HG02763 (cell line): ENCODE data around the gene CADM1.

Source experiments
- ATAC-seq: cut with Tn5 transposase; IDR thresholded peaks from one replicate; pipeline ENCODE4 v1.9.1; 2021; ENCODE audit warnings: mild to moderate bottlenecking, moderate library complexity; ENCODE audit not compliant: unreplicated experiment

Gene CADM1

GRCh38 chr11:115290479-115290878, 213.7 kb downstream of the CADM1 start:
- ATAC-seq, result no peak

GRCh38 chr11:115287266-115287665, 216.9 kb downstream of the CADM1 start:
- ATAC-seq, result no peak

GRCh38 chr11:115286614-115287013, 217.6 kb downstream of the CADM1 start:
- no peak for ATAC-seq

- ATAC-seq, result no peak
Observed at GRCh38 chr11:115284773-115285172, 219.4 kb downstream of the CADM1 start.

GRCh38 chr11:115282923-115283322, 221.3 kb downstream of the CADM1 start:
- no peak for ATAC-seq

- no peak for ATAC-seq
Observed at GRCh38 chr11:115280775-115281174, 223.4 kb downstream of the CADM1 start.

- ATAC-seq, result no peak
Observed at GRCh38 chr11:115279813-115280761, 224.1 kb downstream of the CADM1 start.

GRCh38 chr11:115276799-115277198, 227.4 kb downstream of the CADM1 start:
- ATAC-seq, result no peak

GRCh38 chr11:115276191-115276590, 228.0 kb downstream of the CADM1 start:
- no peak for ATAC-seq

- no peak for ATAC-seq
Observed at GRCh38 chr11:115275045-115275444, 229.2 kb downstream of the CADM1 start.

DNA sequence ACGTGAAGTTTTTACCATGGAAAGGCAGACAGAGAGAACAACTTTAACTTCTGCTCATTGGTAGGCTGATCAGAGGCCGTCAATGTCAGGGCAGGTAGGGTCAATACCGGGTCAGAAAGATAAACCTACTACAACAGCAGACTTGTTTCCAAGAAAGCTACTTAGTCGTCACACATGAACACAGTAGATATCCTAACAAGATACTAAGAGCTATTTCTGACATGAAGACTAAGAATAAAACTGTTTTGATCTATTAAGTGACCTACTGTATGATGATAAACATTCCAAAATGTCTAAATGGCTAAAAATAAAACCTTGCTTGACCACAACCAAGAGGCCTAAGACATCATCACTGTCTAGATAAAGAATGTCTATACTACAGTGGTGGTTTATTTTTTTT, 231.3 kb downstream of the CADM1 start:
- ATAC-seq, result no peak

DNA sequence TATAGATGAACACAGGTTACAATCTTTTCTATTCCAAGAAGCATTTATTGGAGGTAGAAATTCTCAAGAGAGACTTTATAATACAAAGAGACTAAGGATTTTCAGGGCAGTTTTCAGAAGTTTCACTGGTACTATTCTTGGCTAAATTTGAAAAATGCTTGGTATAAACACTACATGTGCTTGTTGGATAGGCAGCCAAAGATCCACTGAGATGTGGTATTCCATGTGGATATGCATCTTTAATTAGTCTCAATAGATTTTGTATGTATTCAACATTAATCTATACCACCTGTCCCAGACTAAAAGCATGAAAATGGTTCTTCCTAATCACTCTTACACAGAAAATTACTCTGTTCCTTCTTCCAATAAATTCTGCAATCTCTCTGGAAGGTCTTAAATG, 232.6 kb downstream of the CADM1 start:
- no peak for ATAC-seq

GRCh38 chr11:115269191-115269950, 234.8 kb downstream of the CADM1 start:
- no peak for ATAC-seq

- no peak for ATAC-seq
Observed at GRCh38 chr11:115267871-115268270, 236.3 kb downstream of the CADM1 start.

- ATAC-seq, result no peak
Observed at GRCh38 chr11:115267238-115267781, 236.9 kb downstream of the CADM1 start.

DNA sequence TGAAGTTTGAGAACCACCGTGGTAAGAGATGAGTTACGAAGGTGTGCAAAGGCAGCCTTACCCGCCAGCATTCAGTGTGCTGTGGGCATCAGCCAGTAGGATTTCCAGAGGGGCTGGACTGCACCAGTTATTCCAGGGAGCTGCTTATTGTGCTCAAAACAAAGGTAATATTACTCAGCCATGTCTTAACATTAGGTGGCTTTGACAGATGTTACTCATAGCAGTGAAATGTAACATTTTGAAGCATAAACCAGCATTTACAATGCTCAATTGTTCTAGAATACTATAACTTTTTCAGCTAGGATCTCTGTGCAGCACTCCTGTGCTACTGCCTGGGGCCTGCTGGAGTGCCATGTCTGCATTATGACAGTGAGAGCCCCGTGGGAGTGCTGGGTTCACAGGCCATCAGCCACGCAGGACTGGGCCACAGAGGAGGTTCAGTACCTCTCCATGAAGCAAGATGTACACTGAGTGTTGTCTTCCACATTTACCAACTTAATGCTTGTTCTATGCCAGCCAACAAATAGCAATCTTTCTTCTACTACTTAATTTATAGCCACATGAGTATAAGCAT, 238.1 kb downstream of the CADM1 start:
- no peak for ATAC-seq

DNA sequence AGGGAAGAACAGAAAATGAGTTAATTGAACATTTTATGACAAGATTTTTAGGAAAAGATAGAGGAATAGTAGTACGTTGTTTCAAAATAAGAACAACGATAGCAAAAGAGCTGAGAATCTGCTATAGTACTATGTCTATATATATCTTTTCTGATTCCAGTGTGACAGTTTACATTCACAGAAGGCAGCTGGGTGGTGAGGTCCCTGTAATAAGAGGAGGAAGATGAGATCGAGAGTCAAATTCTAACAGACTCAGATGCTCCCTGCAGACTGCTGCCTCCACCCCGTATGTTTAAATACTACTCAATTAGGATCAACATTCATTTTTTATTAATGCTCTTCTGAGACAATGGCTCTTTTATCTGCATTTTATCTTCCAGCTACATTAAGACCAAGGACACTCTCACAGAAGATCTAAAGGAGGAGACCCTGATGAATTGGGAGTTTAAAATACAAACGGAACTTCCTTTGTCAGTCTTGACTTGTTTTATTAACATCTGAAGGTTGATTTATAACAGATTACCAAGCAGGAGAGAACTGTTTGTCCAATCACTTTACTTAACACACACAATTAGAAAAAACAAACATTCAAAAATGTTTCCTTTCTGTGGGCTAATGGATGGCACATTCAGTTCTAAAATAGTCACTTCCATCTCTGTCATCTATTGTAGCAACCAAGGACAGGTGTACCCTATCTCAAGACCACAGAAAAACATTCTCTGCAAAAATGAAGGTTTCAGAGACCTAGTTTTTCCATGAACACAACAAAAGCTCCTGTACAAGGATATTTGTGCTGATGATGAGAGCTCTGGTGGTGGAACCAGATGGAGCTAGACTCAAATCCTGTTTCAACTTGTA, 240.2 kb downstream of the CADM1 start:
- ATAC-seq, result no peak

DNA sequence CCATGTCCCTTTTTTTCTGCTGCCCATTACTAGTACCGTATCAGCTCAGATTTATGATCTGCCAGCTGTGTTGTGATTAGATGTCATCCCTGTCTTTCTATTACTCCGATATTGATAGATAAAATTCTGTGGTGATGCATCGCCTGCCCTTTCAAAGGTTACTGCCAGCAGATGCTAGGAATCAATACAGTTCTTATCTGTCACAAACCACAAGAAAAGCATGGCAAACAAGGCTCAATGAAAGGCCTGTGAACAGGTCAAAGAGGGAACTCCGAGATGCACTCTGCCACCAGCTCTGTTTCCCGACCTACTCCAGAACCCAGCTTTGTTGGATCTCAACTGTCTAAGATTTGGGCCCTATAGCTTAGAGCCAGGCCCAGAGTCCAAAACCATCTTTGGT, 246.0 kb downstream of the CADM1 start:
- no peak for ATAC-seq

- no peak for ATAC-seq
Observed at GRCh38 chr11:115257678-115258077, 246.5 kb downstream of the CADM1 start.

- ATAC-seq, result no peak
Observed at GRCh38 chr11:115257270-115257669, 246.9 kb downstream of the CADM1 start.
